SU-DHL-6 (cell line): ENCODE measurements around the gene CMSS1.

ENCODE experiments used
- H2AFZ ChIP-seq: fragments of 200-600 bp; sonication (generic); 2 replicates; pipeline ENCODE4 v1.6.1; 2014; ENCODE audit warnings: low read depth, mild to moderate bottlenecking, moderate library complexity, mixed read lengths, antibody characterized with exemption, low read length; ENCODE audit not compliant: severe bottlenecking
- H3F3A ChIP-seq: fragments of 200-600 bp; shearing (Covaris generic); 2 replicates; pipeline ENCODE4 v1.6.0; 2016; ENCODE audit warnings: antibody characterized with exemption, mild to moderate bottlenecking; ENCODE audit not compliant: insufficient read depth
- H3K27ac ChIP-seq: fragments of 200-600 bp; sonication (generic); 2 replicates; pipeline ENCODE4 v1.5.1; 2016; ENCODE audit warnings: low read depth, mild to moderate bottlenecking, low read length, moderate library complexity, mixed read lengths
- H3K27me3 ChIP-seq: fragments of 200-600 bp; sonication (generic), shearing (Covaris generic); 2 replicates; pipeline ENCODE4 v1.6.0; 2014; ENCODE audit warnings: mild to moderate bottlenecking, low read length
- H3K36me3 ChIP-seq: fragments of 200-600 bp; sonication (generic); 2 replicates; pipeline ENCODE4 v1.6.1; 2014; ENCODE audit warnings: mild to moderate bottlenecking, low read length, mixed read lengths
- H3K4me2 ChIP-seq: fragments of 300-600, 200-600 bp; shearing (Covaris generic), sonication (generic); 2 replicates; pipeline ENCODE4 v1.6.0; 2014; ENCODE audit warnings: low read length, low read depth, mild to moderate bottlenecking; ENCODE audit not compliant: poor library complexity, severe bottlenecking
- H3K4me3 ChIP-seq: fragments of 200-600 bp; sonication (generic); 2 replicates; pipeline ENCODE4 v1.5.1; 2014; ENCODE audit warnings: antibody characterized with exemption, low read length, mild to moderate bottlenecking, mixed read lengths; ENCODE audit not compliant: insufficient read depth, poor library complexity, severe bottlenecking
- H3K79me2 ChIP-seq: fragments of 200-600 bp; sonication (generic); 2 replicates; pipeline ENCODE4 v1.6.1; 2014; ENCODE audit warnings: mild to moderate bottlenecking, low read length, moderate library complexity; ENCODE audit not compliant: insufficient read depth
- H3K9ac ChIP-seq: fragments of 200-600 bp; sonication (generic); 2 replicates; pipeline ENCODE4 v1.7.0; 2014; ENCODE audit warnings: mild to moderate bottlenecking, low read length
- H3K9me2 ChIP-seq: fragments of 200-600 bp; sonication (generic); replicated peaks from 2 replicates; pipeline ENCODE4 v1.6.1; 2014; ENCODE audit warnings: low read length; ENCODE audit not compliant: insufficient read depth
- H3K9me3 ChIP-seq: fragments of 200-600 bp; sonication (generic); 2 replicates; pipeline ENCODE4 v1.6.1; 2014; ENCODE audit warnings: low read length, mixed read lengths; ENCODE audit not compliant: insufficient read depth
- H4K20me1 ChIP-seq: fragments of 200-600 bp; sonication (generic); 2 replicates; pipeline ENCODE4 v1.6.1; 2014; ENCODE audit warnings: low read depth, mild to moderate bottlenecking, antibody characterized with exemption, low read length, moderate library complexity, mixed read lengths
- EZH2phosphoT487 ChIP-seq: fragments of 200-600 bp; sonication (generic), shearing (Covaris generic); conservative IDR thresholded peaks from 2 replicates; pipeline ENCODE4 v1.6.1; 2018; ENCODE audit warnings: mild to moderate bottlenecking, antibody characterized with exemption, low read length, moderate library complexity, mixed read lengths
- TF ChIP-seq, protein P1 (sequence below): fragments of 200-600 bp; sonication (generic); IDR thresholded peaks from one replicate; pipeline ENCODE4 v1.5.1; 2017; ENCODE audit warnings: antibody characterized with exemption, mild to moderate bottlenecking, low read length, moderate library complexity; ENCODE audit not compliant: insufficient read depth, poor library complexity, severe bottlenecking

The CMSS1 gene

DNA sequence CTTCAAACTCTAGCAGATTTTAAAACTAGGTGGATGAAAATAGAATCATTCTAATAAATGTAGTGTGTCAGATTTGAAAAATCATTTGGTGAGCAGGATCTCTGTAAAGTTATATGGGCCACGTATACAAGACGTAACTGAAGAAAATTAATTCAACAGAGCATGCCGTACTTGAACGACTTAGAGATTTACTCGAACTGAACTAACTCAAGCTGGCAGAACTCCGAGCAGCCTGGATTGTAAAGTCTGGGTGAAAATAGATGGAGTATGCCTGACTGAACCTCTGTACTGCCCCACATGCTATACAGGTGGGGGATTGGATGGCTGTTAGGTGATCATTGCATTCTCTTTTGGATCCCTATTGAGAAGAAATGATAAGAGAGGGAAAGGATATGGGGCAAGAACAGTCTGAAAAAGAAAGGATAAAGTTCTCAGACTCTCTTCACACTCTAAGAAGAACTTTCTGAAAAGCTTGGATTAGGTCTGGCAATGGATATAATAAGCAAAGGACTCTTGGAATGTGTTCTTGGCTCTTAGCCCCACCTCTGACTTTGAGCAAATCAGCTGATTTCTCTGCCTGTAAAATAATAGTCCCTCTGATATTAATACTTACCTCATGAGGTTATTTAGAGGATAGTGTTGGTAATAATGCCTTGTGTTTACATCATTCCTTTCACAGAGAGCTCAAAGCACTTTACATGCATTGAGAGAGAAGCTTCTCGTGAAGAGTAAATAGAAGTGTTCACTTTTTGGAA lies 149.2 kb downstream of the CMSS1 start:
- TF ChIP-seq EZH2phosphoT487 = no peak
- TF ChIP-seq, protein P1, sequence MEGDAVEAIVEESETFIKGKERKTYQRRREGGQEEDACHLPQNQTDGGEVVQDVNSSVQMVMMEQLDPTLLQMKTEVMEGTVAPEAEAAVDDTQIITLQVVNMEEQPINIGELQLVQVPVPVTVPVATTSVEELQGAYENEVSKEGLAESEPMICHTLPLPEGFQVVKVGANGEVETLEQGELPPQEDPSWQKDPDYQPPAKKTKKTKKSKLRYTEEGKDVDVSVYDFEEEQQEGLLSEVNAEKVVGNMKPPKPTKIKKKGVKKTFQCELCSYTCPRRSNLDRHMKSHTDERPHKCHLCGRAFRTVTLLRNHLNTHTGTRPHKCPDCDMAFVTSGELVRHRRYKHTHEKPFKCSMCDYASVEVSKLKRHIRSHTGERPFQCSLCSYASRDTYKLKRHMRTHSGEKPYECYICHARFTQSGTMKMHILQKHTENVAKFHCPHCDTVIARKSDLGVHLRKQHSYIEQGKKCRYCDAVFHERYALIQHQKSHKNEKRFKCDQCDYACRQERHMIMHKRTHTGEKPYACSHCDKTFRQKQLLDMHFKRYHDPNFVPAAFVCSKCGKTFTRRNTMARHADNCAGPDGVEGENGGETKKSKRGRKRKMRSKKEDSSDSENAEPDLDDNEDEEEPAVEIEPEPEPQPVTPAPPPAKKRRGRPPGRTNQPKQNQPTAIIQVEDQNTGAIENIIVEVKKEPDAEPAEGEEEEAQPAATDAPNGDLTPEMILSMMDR = no peak
- H3K27me3 ChIP-seq = no peaks in the 10 kb centered on the region
- H2AFZ ChIP-seq = no peak overlapping the region
- H4K20me1 ChIP-seq = no peaks in the 10 kb centered on the region
- no peaks in the 10 kb centered on the region for H3F3A ChIP-seq
- H3K36me3 ChIP-seq = no peaks in the 10 kb centered on the region
- no peaks in the 10 kb centered on the region for H3K9me3 ChIP-seq
- no peak overlapping the region for H3K9ac ChIP-seq
- no peak overlapping the region for H3K27ac ChIP-seq
- H3K4me3 ChIP-seq = no peak overlapping the region
- no peaks in the 10 kb centered on the region for H3K79me2 ChIP-seq
- H3K4me2 ChIP-seq = no peak overlapping the region
- H3K9me2 ChIP-seq = no peaks in the 10 kb centered on the region

DNA sequence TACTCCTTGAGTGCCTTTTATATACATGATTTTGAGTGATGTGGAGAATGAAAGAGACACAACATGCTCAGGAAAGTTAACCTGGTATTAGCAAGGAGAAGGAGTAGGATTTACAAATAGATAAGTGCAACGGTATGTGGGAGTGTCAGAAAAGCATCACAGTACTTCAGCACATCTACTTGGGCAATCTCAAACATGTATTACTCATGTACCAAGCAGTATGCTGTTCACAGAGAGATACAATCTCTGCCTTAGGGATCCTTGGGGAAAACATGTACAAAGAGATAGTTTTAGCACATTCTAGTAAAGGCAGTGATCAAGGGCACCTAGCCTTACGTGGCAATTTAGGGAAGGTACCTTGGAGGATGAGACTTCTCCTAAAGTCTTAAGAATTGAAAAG lies 150.1 kb downstream of the CMSS1 start:
- H3K36me3 ChIP-seq = no peaks in the 10 kb centered on the region
- no peak for TF ChIP-seq EZH2phosphoT487
- TF ChIP-seq, protein P1 = no peak
- H3K4me2 ChIP-seq = no peak overlapping the region
- H3K27me3 ChIP-seq = no peaks in the 10 kb centered on the region
- H3K4me3 ChIP-seq = no peak overlapping the region
- no peaks in the 10 kb centered on the region for H4K20me1 ChIP-seq
- no peaks in the 10 kb centered on the region for H3F3A ChIP-seq
- no peak overlapping the region for H3K27ac ChIP-seq
- no peaks in the 10 kb centered on the region for H3K9me3 ChIP-seq
- H3K9ac ChIP-seq = no peak overlapping the region
- H3K9me2 ChIP-seq = no peaks in the 10 kb centered on the region
- H2AFZ ChIP-seq = no peak overlapping the region
- H3K79me2 ChIP-seq = no peaks in the 10 kb centered on the region

DNA sequence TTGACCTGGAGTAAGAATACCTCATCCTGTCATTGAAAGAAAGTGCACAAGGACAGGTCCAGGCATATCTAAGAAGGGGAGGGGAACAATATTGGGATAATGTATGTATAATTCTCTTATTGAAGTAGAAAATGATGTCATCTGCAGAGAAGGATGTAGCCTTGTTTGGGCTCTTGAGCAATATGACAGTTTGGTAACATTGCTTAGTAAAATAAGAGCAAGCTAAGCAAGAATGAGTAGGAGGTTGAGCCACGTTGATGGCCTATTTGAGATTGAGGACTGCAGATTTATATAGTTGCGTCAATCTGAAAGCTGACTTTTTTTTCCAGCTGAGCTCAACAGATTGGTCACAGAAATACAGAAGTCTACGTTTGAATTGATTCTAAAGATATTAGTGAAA lies 151.5 kb downstream of the CMSS1 start:
- Histone ChIP-seq H2AFZ (no peak overlapping the region), H3F3A (no peaks in the 10 kb centered on the region), H3K4me3 (no peak overlapping the region), H4K20me1 (no peaks in the 10 kb centered on the region), H3K27ac (no peak overlapping the region), H3K4me2 (no peak overlapping the region), H3K79me2 (no peaks in the 10 kb centered on the region), H3K27me3 (no peaks in the 10 kb centered on the region), H3K9me2 (no peaks in the 10 kb centered on the region), H3K9ac (no peak overlapping the region), H3K9me3 (no peaks in the 10 kb centered on the region), H3K36me3 (no peaks in the 10 kb centered on the region)
- no peak for TF ChIP-seq EZH2phosphoT487
- TF ChIP-seq, protein P1 = no peak
